GM06990 (cell line): ENCODE measurements around the gene ACD.
"Not testable (repeated sequence)": the region's sequence is repeated elsewhere in the genome, so short reads cannot be mapped to it uniquely, and the experiment has no call there.

Source experiments
- DNase-seq: peaks from one replicate; pipeline ENCODE4 v3.0.0-alpha.2; 2011; ENCODE audit not compliant: insufficient read length; ENCODE audit errors: extremely low read depth
- H3K27me3 ChIP-seq: replicated peaks from 2 replicates; pipeline ENCODE4 v1.6.0; 2011; ENCODE audit warnings: low read length; ENCODE audit not compliant: control insufficient read depth, insufficient read depth
- H3K36me3 ChIP-seq: 2 replicates; pipeline ENCODE4 v1.5.1; 2011; ENCODE audit warnings: low read length; ENCODE audit not compliant: control insufficient read depth, insufficient read depth
- H3K4me3 ChIP-seq: replicated peaks from 2 replicates; pipeline ENCODE4 v1.5.1; 2011; ENCODE audit warnings: low read depth, mild to moderate bottlenecking, control low read depth, low read length
- TF ChIP-seq, protein P1 (sequence below): IDR thresholded peaks from 2 replicates; pipeline ENCODE4 v1.5.1; 2011; ENCODE audit warnings: low read length, control low read depth, mild to moderate bottlenecking, inconsistent platforms; ENCODE audit not compliant: insufficient read depth, poor library complexity, severe bottlenecking

ACD gene

GRCh38 chr16:67697422-67698185 lies 37.5 kb upstream of the ACD start:
- DNase-seq = no peak
- no peak overlapping the region for H3K4me3 ChIP-seq
- TF ChIP-seq, protein P1, sequence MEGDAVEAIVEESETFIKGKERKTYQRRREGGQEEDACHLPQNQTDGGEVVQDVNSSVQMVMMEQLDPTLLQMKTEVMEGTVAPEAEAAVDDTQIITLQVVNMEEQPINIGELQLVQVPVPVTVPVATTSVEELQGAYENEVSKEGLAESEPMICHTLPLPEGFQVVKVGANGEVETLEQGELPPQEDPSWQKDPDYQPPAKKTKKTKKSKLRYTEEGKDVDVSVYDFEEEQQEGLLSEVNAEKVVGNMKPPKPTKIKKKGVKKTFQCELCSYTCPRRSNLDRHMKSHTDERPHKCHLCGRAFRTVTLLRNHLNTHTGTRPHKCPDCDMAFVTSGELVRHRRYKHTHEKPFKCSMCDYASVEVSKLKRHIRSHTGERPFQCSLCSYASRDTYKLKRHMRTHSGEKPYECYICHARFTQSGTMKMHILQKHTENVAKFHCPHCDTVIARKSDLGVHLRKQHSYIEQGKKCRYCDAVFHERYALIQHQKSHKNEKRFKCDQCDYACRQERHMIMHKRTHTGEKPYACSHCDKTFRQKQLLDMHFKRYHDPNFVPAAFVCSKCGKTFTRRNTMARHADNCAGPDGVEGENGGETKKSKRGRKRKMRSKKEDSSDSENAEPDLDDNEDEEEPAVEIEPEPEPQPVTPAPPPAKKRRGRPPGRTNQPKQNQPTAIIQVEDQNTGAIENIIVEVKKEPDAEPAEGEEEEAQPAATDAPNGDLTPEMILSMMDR = no peak
- no peaks in the 10 kb centered on the region for H3K36me3 ChIP-seq
- H3K27me3 ChIP-seq = no peaks in the 10 kb centered on the region

GRCh38 chr16:67694611-67695010 lies 34.6 kb upstream of the ACD start:
- DNase-seq = no peak
- H3K4me3 ChIP-seq = no peak overlapping the region

DNA sequence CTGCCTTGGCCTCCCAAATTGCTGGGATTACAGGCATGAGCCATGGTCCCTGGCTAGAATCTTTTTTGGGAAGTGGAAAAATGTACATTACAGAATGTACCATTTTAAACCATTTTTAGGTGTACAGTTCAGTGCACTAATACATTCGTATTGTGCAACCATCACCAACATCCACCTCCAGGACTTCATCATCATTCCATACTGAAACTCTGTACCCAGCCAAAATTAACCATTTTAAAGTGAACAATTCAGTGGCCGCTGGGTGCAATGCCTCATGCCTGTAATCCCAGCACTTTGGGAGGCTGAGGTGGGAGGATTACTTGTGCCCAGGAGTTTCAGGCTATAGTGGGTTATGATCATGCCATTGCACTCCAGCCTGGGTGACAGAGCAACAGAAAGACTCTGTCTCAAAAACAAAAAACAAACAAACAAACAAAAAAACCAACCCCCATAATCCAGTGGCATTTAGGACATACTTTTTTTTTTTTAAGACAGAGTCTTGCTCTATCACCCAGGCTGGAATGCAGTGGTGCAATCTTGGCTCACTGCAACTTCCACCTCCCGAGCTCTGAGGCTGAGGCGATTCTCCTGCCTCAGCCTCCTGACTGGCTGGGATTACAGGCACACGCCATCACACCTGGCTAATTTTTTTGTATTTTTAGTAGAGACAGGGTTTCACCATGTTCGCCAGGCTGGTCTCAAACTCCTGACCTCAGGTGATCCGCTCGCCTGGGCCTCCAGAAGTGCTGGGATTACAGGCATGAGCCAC lies 33.6 kb upstream of the ACD start:
- not testable (repeated sequence) for DNase-seq, H3K27me3 ChIP-seq, H3K36me3 ChIP-seq, H3K4me3 ChIP-seq

More at GRCh38 chr16:67694611-67695010, 34.6 kb upstream of the ACD start:
- Histone ChIP-seq H3K27me3 (no peaks in the 10 kb centered on the region), H3K36me3 (no peaks in the 10 kb centered on the region)
- TF ChIP-seq, protein P1 = no peak

DNA sequence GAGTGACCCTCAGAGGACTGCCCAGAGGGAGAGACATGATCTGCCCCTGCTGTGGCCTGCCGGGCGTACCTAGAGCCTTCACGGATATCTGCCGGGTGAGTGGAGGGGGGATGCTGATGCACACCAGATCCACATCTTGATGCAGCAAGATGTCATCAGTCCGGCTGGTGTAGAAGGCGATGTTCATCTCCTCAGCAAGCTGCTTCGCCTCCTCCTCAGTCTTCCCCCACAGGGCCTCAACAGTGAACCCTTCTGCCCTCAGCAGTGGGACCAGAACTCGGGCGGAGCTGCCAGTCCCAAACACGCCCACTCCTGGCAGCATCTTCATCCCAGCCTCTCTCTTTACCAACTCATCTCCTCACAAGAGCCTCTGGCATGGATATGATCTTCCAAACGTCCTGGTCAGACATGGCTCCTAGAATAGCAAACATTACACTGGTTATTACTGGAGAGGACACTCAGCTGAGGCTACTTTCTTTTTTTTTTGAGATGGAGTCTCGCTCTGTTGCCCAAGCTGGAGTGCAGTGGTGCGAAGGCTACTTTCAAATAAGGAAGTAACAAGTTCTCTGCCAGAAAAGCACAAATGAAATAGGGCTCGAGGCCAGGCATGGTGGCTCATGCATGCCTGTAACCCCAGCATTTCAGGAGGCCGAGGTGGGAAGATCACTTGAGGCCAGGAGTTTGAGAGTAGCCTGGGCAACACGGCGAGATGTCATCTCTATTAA lies 25.5 kb upstream of the ACD start:
- TF ChIP-seq, protein P1 = no peak
- Histone ChIP-seq H3K4me3 (no peak overlapping the region), H3K36me3 (peaks cover 2% of the 10 kb centered on the region), H3K27me3 (no peaks in the 10 kb centered on the region)
- peak; percentile 39 for DNase-seq

DNA sequence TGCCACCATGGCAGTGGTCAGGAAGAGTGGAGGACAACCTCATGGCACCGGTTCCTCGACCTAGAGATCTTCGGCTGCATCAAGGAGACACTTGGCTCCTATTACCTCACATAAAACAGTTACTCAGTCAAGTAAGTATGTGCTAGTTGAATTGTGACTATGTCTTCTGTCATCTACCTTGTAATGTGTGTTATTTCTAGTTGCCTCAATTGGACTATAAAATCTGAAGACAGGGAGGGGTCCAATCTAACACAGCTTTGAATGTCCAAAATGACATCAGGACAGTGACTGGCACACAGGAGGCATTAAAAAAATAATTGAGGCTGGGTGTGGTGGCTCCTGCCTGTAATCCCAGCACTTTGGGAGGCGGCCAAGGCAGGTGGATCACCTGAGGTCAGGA lies 23.7 kb upstream of the ACD start:
- no peaks in the 10 kb centered on the region for H3K27me3 ChIP-seq
- peaks cover 2% of the 10 kb centered on the region for H3K36me3 ChIP-seq
- TF ChIP-seq, protein P1 = no peak
- DNase-seq = no peak
- no peak overlapping the region for H3K4me3 ChIP-seq
